SH-SY5Y (cell line): ENCODE data around the gene ASIC5.

Source experiments
- GATA2 ChIP-seq: IDR thresholded peaks from 2 replicates; pipeline ENCODE4 v1.6.1; 2011; ENCODE audit warnings: mild to moderate bottlenecking, low read depth, low read length
- GATA3 ChIP-seq: IDR thresholded peaks from 2 replicates; pipeline ENCODE4 v1.6.1; 2011; ENCODE audit warnings: low read depth, mild to moderate bottlenecking, low read length, moderate library complexity

The ASIC5 gene

DNA sequence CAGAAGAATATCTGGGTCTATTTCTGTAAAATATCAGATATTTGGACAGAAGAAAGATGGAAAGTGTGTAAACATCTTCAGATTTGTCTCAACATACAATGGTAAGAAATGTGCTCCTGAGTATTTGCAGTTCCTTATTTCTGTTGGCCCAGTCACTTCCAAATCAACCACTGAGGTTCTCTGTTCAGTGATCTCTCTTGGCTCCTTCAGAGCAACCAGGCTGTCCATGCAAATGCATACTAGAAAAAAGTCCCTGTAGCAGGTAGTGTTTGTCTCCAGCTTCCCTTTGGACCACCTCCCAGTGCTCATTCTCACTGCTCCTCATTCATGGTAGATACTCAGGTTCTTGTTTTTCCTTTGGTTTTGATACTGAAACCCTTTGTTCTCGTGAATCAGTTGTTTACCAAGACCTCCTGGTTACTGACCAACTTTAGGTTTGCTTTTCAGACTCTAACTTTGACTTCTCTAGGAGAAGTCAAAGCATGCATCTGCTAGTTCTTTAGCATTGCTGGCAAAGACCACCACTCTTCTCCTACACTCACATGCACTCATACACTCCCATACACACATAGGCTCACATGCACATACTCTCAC, 28.8 kb downstream of the ASIC5 start:
- TF ChIP-seq GATA2 (no peak), GATA3 (no peak)

DNA sequence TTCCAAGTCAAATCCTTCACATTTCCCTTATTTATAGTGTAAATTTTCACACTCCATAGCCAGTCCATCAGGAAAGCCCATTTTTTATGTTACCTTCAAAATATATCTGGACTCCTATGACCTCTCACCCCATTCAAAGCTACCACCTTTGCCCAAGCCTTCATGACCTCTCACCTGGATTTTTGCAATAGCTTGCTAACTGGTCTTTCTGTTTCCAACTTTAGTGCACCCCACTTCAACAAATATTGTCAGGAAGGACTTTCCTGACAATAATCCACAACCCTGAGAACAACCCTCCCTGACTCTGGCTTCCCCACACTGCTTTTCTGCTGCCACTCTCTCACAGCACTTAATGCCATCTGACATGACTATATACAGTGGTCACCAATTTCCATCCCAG, 33.4 kb downstream of the ASIC5 start:
- no peak for TF ChIP-seq GATA3
- TF ChIP-seq GATA2 = no peak

DNA sequence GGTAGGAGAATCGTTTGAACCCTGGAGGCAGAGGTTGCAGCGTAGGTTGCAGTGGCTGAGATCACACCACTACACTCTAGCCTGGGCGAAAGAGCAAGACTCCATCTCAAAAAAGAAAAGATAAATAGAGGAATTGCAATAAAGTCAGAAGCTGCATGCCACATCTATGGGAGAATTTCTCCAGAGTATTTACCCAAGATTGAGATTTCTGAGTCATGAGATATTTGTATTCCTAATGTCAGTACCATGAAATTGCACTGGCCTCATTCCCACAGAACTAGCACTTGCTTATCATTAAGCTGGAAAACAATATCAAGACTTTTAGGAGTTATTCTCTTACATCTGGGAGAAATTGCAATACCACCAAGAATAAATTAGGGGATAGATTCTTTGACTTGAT, 37.4 kb downstream of the ASIC5 start:
- TF ChIP-seq GATA3 (no peak), GATA2 (no peak)

- TF ChIP-seq GATA3 = no peak
- no peak for TF ChIP-seq GATA2
These were observed 43.5 kb downstream of the ASIC5 start for GRCh38 chr4:155822572-155822971.

GRCh38 chr4:155820887-155821518, 45.1 kb downstream of the ASIC5 start:
- no peak for TF ChIP-seq GATA3

- TF ChIP-seq GATA2 = no peak
- TF ChIP-seq GATA3 = no peak
These were observed 47.0 kb downstream of the ASIC5 start for GRCh38 chr4:155819066-155819465.

- TF ChIP-seq GATA3 = no peak
- no peak for TF ChIP-seq GATA2
These were observed 47.4 kb downstream of the ASIC5 start for GRCh38 chr4:155818639-155819038.

GRCh38 chr4:155811083-155811482, 55.0 kb downstream of the ASIC5 start:
- TF ChIP-seq GATA2 (no peak), GATA3 (no peak)

DNA sequence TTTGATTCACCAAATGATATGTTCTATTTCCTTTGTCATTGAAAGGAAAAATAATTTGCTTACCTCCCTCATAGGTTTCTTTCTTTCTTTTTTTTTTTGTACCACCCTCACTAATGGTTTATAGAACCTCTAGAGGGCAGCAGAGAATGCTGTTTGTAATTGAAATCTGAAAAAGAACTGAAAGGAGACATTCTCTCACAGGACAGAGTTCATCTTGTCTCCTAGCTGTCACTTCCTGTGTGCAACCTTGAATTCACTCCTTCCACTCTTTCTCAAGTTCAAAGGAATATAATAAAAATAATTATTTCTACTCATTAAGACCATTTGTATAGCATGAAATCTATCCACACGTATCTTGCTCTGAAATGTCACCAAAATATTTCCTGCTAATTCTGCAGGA, 56.2 kb downstream of the ASIC5 start:
- TF ChIP-seq GATA3 (no peak), GATA2 (no peak)

DNA sequence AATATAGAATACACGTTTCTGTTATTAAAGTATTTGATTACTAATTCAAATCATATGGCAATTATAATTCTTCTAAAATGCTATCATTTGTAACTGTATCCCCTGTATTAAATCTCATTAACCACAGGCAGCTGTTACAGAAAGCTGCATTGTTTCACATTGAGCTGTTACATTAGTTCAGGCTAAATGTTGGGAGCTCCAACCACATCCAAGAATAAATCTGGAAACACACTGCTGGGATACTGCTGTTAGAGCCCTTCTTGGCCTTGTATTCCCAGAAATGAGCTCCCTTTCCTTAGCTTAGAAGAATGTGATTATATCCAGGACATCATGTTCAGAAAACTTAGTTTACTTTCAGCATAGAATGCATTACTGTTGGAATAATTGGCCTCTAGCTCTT, 59.1 kb downstream of the ASIC5 start:
- TF ChIP-seq GATA3 (no peak), GATA2 (no peak)

GRCh38 chr4:155805016-155805415, 61.1 kb downstream of the ASIC5 start:
- TF ChIP-seq GATA2 (no peak), GATA3 (no peak)

GRCh38 chr4:155802190-155802959, 63.7 kb downstream of the ASIC5 start:
- TF ChIP-seq GATA3 = no peak
- TF ChIP-seq GATA2 = no peak

DNA sequence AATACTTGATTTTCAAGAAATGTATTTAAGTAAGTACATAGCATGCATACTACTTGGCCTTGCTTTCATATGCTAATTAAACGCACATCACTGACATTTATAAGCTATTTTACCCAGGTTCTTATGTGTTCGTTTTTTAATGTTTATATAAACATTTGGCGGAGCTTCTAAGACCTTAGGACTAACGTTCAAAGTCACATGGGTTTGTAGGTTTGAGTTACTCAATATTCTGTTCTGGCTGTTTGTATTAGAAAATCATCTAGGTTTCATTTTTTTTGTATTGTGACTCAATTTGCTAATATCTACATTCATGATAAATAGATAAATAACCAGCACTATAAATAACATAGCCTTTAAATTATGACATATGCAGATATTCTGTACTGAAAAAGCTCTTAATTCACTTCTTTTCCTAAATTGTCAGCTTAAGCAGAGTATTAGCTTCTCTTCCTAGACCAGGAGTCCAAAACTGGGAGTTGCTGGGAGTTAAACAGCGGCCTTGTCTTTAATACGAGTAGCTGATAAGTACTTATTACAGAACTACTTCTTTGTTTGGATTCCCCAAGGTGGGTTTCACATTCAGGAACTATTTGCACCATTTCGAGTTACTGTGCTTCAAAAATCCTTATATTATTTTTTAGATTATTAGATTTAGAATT, 65.3 kb downstream of the ASIC5 start:
- TF ChIP-seq GATA2 = no peak
- no peak for TF ChIP-seq GATA3

GRCh38 chr4:155799794-155800123, 66.3 kb downstream of the ASIC5 start:
- TF ChIP-seq GATA3 = no peak
- TF ChIP-seq GATA2 = no peak
